Heart left ventricle (tissue), 13 donors: ENCODE data around the gene CD34.

Source experiments
- POLR2A ChIP-seq, 2 donors: fragments of 450-650 bp; IDR thresholded peaks; one replicate each; pipeline ENCODE4 v1.6.1; 2017; ENCODE audit warnings: antibody characterized with exemption in 2 of 2, mild to moderate bottlenecking in 2 of 2, moderate library complexity in 2 of 2
- TF ChIP-seq, protein P1 (sequence below), 12 donors: fragments of 200-600 bp; sonication (generic) in 4 of 12; IDR thresholded peaks; one replicate each; pipeline versions ENCODE4 v1.5.0 to v1.8.0; 2018 to 2022; ENCODE audit warnings: antibody characterized with exemption in 12 of 12, mild to moderate bottlenecking in 5 of 12
- donor health status: ischemic (EF 13 %, LVEDD 7.1; RV severe dilation, severe dysfunction).
- donor health status: DM: no; HTN: yes; CAD: no.
- donor health status: DM: no; HTN: no; CAD: no.
- donor health status: ischemic (EF 25% LVEDD 6.9; RV normal size, moderate dysfunction).
- donor health status: ischemic (EF 25% LVEDD 5.7; RV mildly dilated, moderate dysfunction).
- donor health status: ischemic (EF 35%, LVEDD 5.7; RV mildly dilated, moderate dysfunction).
- donor health status: nonischemic (EF 11% LVEDD 7.7; RV severe dilation, severe dysfunction).
- donor health status: DM: yes; HTN: yes; CAD: no.
- donor health status: PGD.
- donor health status: ischemic (EF 29% LVEDD 5.4; RV normal size, mild dysfunction).
- donor health status: nonischemic (EF 23%, LVEDD 6.1; RV moderate dilation, normal function).

DNA sequence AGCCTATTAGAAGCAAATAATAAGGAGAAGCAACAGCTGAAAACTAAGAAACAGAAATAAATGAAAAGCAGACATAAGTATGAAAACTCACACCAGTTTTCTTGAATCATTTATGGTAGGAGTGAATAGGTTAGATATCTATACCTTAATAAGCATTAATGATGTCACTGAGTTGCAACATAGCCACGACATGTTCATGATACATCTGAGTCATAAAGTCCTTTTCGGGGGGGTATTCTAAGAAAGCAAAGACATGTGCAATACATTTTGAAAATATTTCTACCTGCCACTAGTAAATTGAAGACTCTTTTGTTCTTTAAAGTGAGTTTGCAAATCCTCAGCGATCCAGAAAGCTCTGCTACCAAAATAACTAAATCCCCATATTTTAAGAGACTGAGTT, 7.2 kb downstream of the CD34 start:
- TF ChIP-seq, protein P1, sequence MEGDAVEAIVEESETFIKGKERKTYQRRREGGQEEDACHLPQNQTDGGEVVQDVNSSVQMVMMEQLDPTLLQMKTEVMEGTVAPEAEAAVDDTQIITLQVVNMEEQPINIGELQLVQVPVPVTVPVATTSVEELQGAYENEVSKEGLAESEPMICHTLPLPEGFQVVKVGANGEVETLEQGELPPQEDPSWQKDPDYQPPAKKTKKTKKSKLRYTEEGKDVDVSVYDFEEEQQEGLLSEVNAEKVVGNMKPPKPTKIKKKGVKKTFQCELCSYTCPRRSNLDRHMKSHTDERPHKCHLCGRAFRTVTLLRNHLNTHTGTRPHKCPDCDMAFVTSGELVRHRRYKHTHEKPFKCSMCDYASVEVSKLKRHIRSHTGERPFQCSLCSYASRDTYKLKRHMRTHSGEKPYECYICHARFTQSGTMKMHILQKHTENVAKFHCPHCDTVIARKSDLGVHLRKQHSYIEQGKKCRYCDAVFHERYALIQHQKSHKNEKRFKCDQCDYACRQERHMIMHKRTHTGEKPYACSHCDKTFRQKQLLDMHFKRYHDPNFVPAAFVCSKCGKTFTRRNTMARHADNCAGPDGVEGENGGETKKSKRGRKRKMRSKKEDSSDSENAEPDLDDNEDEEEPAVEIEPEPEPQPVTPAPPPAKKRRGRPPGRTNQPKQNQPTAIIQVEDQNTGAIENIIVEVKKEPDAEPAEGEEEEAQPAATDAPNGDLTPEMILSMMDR (IDR thresholded peaks at IDR 0.05): no peak
- no peak for TF ChIP-seq POLR2A (IDR thresholded peaks at IDR 0.05)
